NCI-H2171 (cell line): ENCODE data around the gene CDT1.
"Not testable (repeated sequence)": the region's sequence is repeated elsewhere in the genome, so short reads cannot be mapped to it uniquely, and the experiment has no call there.

Experiments used
- DNase-seq: peaks from one replicate; lab custom pipeline; 2025; lab: John Stamatoyannopoulos, UW

CDT1 gene

GRCh38 chr16:88769617-88770460 lies 33.8 kb upstream of the CDT1 start:
- DNase-seq = peak; percentile 60

- peak; percentile 63 for DNase-seq
Observed at GRCh38 chr16:88770461-88771293, 32.9 kb upstream of the CDT1 start.

- no peak for DNase-seq
Observed at GRCh38 chr16:88771294-88771772, 32.3 kb upstream of the CDT1 start.

GRCh38 chr16:88771781-88772180 lies 31.8 kb upstream of the CDT1 start:
- not testable (repeated sequence) for DNase-seq

- DNase-seq = peak; percentile 67
Observed at GRCh38 chr16:88772871-88773811, 30.4 kb upstream of the CDT1 start.

- DNase-seq = no peak
Observed at GRCh38 chr16:88773812-88774291, 29.7 kb upstream of the CDT1 start.

- DNase-seq = no peak
Observed at GRCh38 chr16:88774544-88775393, 28.8 kb upstream of the CDT1 start.

GRCh38 chr16:88775825-88776224 lies 27.8 kb upstream of the CDT1 start:
- DNase-seq = no peak

GRCh38 chr16:88777471-88778270 lies 25.9 kb upstream of the CDT1 start:
- no peak for DNase-seq

GRCh38 chr16:88778271-88778525 lies 25.4 kb upstream of the CDT1 start:
- no peak for DNase-seq

GRCh38 chr16:88778541-88779065 lies 25.0 kb upstream of the CDT1 start:
- no peak for DNase-seq

- DNase-seq = no peak
Observed at GRCh38 chr16:88779406-88780141, 24.0 kb upstream of the CDT1 start.

GRCh38 chr16:88780142-88781062 lies 23.2 kb upstream of the CDT1 start:
- DNase-seq = no peak

- no peak for DNase-seq
Observed at GRCh38 chr16:88781140-88782077, 22.2 kb upstream of the CDT1 start.

- DNase-seq = no peak
Observed at GRCh38 chr16:88782454-88783390, 20.9 kb upstream of the CDT1 start.
